GM19452 (cell line): ENCODE measurements around the gene MRAS.

Source experiments
- ATAC-seq: cut with Tn5 transposase; IDR thresholded peaks from one replicate; pipeline ENCODE4 v1.9.1; 2021; ENCODE audit not compliant: unreplicated experiment

MRAS gene

GRCh38 chr3:138338811-138339210 is 9.6 kb upstream of the MRAS start:
- no peak for ATAC-seq

GRCh38 chr3:138340511-138340910 is 7.9 kb upstream of the MRAS start:
- no peak for ATAC-seq

- no peak for ATAC-seq
Observed at GRCh38 chr3:138344754-138345153, 3.6 kb upstream of the MRAS start.

GRCh38 chr3:138348754-138349739 is 668 bp downstream of the MRAS start:
- no peak for ATAC-seq

GRCh38 chr3:138349926-138350665 is 1.7 kb downstream of the MRAS start:
- ATAC-seq, result no peak

GRCh38 chr3:138351151-138351550 is 2.8 kb downstream of the MRAS start:
- ATAC-seq, result no peak

GRCh38 chr3:138351916-138352550 is 3.7 kb downstream of the MRAS start:
- ATAC-seq, result no peak

- ATAC-seq, result no peak
Observed at GRCh38 chr3:138354376-138354775, 6.0 kb downstream of the MRAS start.

GRCh38 chr3:138355071-138355470 is 6.7 kb downstream of the MRAS start:
- ATAC-seq, result no peak

- ATAC-seq, result no peak
Observed at GRCh38 chr3:138356730-138357405, 8.5 kb downstream of the MRAS start.

GRCh38 chr3:138359148-138359918 is 11.0 kb downstream of the MRAS start:
- no peak for ATAC-seq

GRCh38 chr3:138359919-138360868 is 11.8 kb downstream of the MRAS start:
- ATAC-seq, result no peak

- no peak for ATAC-seq
Observed at GRCh38 chr3:138360869-138361525, 12.6 kb downstream of the MRAS start.

GRCh38 chr3:138361561-138361971 is 13.2 kb downstream of the MRAS start:
- no peak for ATAC-seq

GRCh38 chr3:138362538-138362937 is 14.2 kb downstream of the MRAS start:
- ATAC-seq, result no peak

- no peak for ATAC-seq
Observed at GRCh38 chr3:138363322-138363721, 14.9 kb downstream of the MRAS start.

GRCh38 chr3:138364356-138365252 is 16.2 kb downstream of the MRAS start:
- no peak for ATAC-seq

GRCh38 chr3:138365253-138365555 is 16.8 kb downstream of the MRAS start:
- ATAC-seq, result no peak
